ENCODE data around the gene SMPDL3B.

- no peak for TF ChIP-seq POLR2A (IDR thresholded peaks at IDR 0.05)
- no peak for TF ChIP-seq CTCF (IDR thresholded peaks at IDR 0.05)
- TF ChIP-seq EP300 (IDR thresholded peaks at IDR 0.05), result no peak
Observed at GRCh38 chr1:27885621-27886352, 49.0 kb upstream of the SMPDL3B start.

Measured in gastroesophageal sphincter (tissue), 3 donors.